Measurements from ENCODE around the gene RGP1. TPM values are rescaled to one million over a fixed set of nuclear protein-coding genes. Genes with fewer than 3 reads are reported as not detected.

Gene RGP1
- total and polyA plus RNA-seq, 7 donors = 10.7 to 51.0 (median 34.6) TPM

- H3K36me3 ChIP-seq (ENCODE audit: insufficient read depth in 1 of 2, low read depth in 1 of 2) = peaks cover 0 to 5% of the 10 kb centered on the region in 2 donors
- H3K4me3 ChIP-seq = no peak overlapping the region
- H3K27me3 ChIP-seq (ENCODE audit: insufficient read depth in 3 of 3, low read length in 2 of 3) = no peaks in the 10 kb centered on the region
- 77 to 81% (median 81%) methylated on average over 2 of the region's 2 CpGs for WGBS, 3 donors
- H3K27ac ChIP-seq = no peak overlapping the region
- intact Hi-C loops (cut with DNase I) = no loop called here
- H3K9me3 ChIP-seq = no peaks in the 10 kb centered on the region
- ATAC-seq (no peak), DNase-seq (no peak)
- H3K4me1 ChIP-seq = peaks cover 19% of the 10 kb centered on the region
- no peak for TF ChIP-seq CTCF (IDR thresholded peaks at IDR 0.05)
Observed at GRCh38 chr9:35760651-35761050, 11.6 kb downstream of the RGP1 start.

GRCh38 chr9:35763181-35763580 lies 14.1 kb downstream of the RGP1 start:
- Histone ChIP-seq H3K36me3 (ENCODE audit: insufficient read depth in 1 of 2, low read depth in 1 of 2) (no peaks in the 10 kb centered on the region), H3K9me3 (no peaks in the 10 kb centered on the region), H3K4me1 (peaks cover 6% of the 10 kb centered on the region), H3K4me3 (no peak overlapping the region), H3K27me3 (ENCODE audit: insufficient read depth in 3 of 3, low read length in 2 of 3) (no peaks in the 10 kb centered on the region), H3K27ac (no peak overlapping the region)
- intact Hi-C loops (cut with DNase I) = no loop called here
- no peak for DNase-seq
- no peak for TF ChIP-seq CTCF (IDR thresholded peaks at IDR 0.05)
- 89 to 94% (median 93%) methylated on average over 2 of the region's 2 CpGs for WGBS, 3 donors
- no peak for ATAC-seq

GRCh38 chr9:35763803-35764202 lies 14.7 kb downstream of the RGP1 start:
- 95 to 100% (median 100%) methylated on average over 1 of the region's 1 CpG for WGBS, 3 donors
- TF ChIP-seq CTCF (IDR thresholded peaks at IDR 0.05) = no peak
- Histone ChIP-seq H3K4me3 (no peak overlapping the region), H3K27ac (no peak overlapping the region), H3K27me3 (ENCODE audit: insufficient read depth in 3 of 3, low read length in 2 of 3) (no peaks in the 10 kb centered on the region), H3K9me3 (no peaks in the 10 kb centered on the region), H3K4me1 (peaks cover 3% of the 10 kb centered on the region), H3K36me3 (ENCODE audit: insufficient read depth in 1 of 2, low read depth in 1 of 2) (no peaks in the 10 kb centered on the region)
- ATAC-seq = no peak
- intact Hi-C loops (cut with DNase I) = no loop called here
- DNase-seq = no peak

GRCh38 chr9:35766997-35767396 lies 17.9 kb downstream of the RGP1 start:
- intact Hi-C loops (cut with DNase I) = no loop called here
- DNase-seq = no peak
- no peak for TF ChIP-seq CTCF (IDR thresholded peaks at IDR 0.05)
- Histone ChIP-seq H3K36me3 (ENCODE audit: insufficient read depth in 1 of 2, low read depth in 1 of 2) (no peaks in the 10 kb centered on the region), H3K4me1 (peaks cover 21% of the 10 kb centered on the region), H3K9me3 (no peaks in the 10 kb centered on the region), H3K27ac (no peak overlapping the region), H3K4me3 (no peak overlapping the region), H3K27me3 (ENCODE audit: insufficient read depth in 3 of 3, low read length in 2 of 3) (no peaks in the 10 kb centered on the region)
- no peak for ATAC-seq
- WGBS, 3 donors = 76 to 88% (median 88%) methylated on average over 2 of the region's 2 CpGs

- Histone ChIP-seq H3K27ac (no peak overlapping the region), H3K36me3 (ENCODE audit: insufficient read depth in 1 of 2, low read depth in 1 of 2) (no peaks in the 10 kb centered on the region), H3K4me3 (no peak overlapping the region), H3K27me3 (ENCODE audit: insufficient read depth in 3 of 3, low read length in 2 of 3) (no peaks in the 10 kb centered on the region), H3K9me3 (no peaks in the 10 kb centered on the region), H3K4me1 (peaks cover 25% of the 10 kb centered on the region)
- 87 to 97% (median 93%) methylated on average over 1 of the region's 1 CpG for WGBS, 3 donors
- ATAC-seq (no peak), DNase-seq (no peak)
- no peak for TF ChIP-seq CTCF (IDR thresholded peaks at IDR 0.05)
- intact Hi-C loops (cut with DNase I) = no loop called here
Observed at GRCh38 chr9:35767458-35767857, 18.4 kb downstream of the RGP1 start.

Data from psoas muscle (tissue), 8 donors.